Astrocyte (in vitro differentiated cells and primary cell): Measurements from ENCODE around the gene ZNF883.

Experiments
- EZH2 ChIP-seq: IDR thresholded peaks from 2 replicates; pipeline ENCODE4 v1.6.1; 2012; ENCODE audit warnings: mild to moderate bottlenecking, low read length, inconsistent platforms; ENCODE audit not compliant: insufficient read depth
- TF ChIP-seq, protein P1 (sequence below): IDR thresholded peaks from 2 replicates; pipeline ENCODE4 v1.5.1; 2011; ENCODE audit warnings: low read depth, mild to moderate bottlenecking, inconsistent platforms, low read length, moderate library complexity; ENCODE audit not compliant: insufficient read depth

DNA sequence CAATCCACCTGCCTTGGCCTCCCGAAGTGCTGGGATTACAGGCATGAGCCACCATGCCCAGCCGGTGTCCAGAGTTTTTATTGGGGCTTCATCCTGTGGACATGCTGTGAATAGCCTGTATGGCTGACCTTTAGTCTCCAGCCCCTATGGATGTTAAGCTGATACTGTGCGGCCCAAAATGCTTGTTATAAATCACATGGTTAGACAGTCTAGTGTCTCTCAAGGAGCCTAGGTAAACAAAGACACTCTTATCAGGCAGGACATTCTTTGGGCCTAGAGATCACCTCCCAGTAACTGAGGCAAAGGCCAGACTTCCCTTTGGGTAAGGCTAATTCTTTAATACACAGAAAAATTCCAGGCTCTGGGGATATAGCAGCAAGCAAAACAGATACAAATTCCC lies 99.4 kb downstream of the ZNF883 start:
- TF ChIP-seq, protein P1, sequence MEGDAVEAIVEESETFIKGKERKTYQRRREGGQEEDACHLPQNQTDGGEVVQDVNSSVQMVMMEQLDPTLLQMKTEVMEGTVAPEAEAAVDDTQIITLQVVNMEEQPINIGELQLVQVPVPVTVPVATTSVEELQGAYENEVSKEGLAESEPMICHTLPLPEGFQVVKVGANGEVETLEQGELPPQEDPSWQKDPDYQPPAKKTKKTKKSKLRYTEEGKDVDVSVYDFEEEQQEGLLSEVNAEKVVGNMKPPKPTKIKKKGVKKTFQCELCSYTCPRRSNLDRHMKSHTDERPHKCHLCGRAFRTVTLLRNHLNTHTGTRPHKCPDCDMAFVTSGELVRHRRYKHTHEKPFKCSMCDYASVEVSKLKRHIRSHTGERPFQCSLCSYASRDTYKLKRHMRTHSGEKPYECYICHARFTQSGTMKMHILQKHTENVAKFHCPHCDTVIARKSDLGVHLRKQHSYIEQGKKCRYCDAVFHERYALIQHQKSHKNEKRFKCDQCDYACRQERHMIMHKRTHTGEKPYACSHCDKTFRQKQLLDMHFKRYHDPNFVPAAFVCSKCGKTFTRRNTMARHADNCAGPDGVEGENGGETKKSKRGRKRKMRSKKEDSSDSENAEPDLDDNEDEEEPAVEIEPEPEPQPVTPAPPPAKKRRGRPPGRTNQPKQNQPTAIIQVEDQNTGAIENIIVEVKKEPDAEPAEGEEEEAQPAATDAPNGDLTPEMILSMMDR = no peak
- TF ChIP-seq EZH2 = no peak
